ENCODE data around the gene CSPG5.

CSPG5 gene, protein sequence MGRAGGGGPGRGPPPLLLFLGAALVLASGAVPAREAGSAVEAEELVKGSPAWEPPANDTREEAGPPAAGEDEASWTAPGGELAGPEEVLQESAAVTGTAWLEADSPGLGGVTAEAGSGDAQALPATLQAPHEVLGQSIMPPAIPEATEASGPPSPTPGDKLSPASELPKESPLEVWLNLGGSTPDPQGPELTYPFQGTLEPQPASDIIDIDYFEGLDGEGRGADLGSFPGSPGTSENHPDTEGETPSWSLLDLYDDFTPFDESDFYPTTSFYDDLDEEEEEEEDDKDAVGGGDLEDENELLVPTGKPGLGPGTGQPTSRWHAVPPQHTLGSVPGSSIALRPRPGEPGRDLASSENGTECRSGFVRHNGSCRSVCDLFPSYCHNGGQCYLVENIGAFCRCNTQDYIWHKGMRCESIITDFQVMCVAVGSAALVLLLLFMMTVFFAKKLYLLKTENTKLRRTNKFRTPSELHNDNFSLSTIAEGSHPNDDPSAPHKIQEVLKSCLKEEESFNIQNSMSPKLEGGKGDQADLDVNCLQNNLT

GRCh38 chr3:47578691-47579632, at the start of gene CSPG5:
TSS of gene CSPG5 (minus strand) at chr3:47578865. CDS start at chr3:47578693, 172 bp downstream.
- peak; percentile 39 for DNase-seq

DNA sequence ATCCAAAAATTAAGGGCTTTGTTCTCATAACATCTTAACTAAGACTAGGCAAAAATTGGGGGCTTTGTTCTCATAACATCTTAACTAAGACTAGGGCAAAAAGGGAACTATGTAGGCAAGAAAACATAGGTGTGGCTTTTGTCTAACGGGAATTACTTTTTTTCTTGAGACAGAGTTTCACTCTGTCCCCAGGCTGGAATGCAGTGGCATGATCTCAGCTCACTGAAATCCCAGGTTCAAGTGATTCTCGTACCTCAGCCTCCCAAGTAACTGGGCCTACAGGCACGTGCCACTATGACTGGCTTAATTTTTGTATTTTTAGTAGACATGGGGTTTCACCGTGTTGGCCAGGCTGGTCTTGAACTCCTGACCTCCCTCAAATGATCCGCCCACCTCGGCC, 49.8 kb upstream of the CSPG5 start:
- DNase-seq: no peak

- no peak for DNase-seq
These were observed 44.2 kb upstream of the CSPG5 start for GRCh38 chr3:47622671-47623461.

DNA sequence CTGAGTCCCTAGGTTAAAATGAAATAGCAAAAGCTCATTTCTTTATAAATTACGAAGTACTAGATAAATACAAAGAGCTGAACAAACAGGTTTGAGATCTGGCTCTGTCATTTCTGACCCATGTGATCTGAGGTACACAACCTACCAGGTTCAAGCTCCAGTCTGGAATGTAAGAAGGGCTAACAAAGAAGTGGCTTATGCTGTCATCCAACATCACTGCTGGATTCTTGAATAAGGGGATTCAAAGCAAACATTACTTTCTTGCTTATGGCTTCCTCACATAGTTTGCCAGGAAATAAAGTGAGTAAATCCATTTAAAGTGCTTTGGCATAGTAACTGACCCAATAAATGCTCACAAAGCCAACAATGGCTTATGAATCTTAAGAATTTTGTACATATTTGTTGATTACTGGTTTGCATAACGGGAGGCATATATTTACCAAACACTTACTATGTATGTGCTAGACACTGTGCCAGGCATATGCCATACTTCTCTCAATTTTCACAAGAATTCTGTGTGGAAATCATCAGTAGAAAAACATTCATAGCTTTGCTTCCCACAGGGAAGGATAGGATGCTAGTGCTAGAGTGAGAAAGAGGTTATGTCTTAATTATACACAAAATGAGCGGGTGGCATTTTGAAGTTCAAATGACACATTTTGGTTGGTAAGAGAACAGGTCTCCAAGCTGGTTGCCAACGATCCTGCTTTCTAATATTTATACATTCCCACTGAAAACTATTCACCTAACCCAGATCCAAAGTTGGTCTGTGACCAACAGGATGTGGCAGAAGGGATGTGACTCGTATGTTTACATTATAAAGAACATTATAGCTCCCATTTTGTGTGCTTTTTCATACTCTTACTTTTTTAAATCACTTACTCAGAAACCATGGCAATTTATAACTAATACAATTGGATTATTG, 38.7 kb upstream of the CSPG5 start:
- DNase-seq: no peak

GRCh38 chr3:47614788-47615187, 36.1 kb upstream of the CSPG5 start:
- no peak for DNase-seq

GRCh38 chr3:47613722-47614121, 35.1 kb upstream of the CSPG5 start:
- DNase-seq: no peak

DNA sequence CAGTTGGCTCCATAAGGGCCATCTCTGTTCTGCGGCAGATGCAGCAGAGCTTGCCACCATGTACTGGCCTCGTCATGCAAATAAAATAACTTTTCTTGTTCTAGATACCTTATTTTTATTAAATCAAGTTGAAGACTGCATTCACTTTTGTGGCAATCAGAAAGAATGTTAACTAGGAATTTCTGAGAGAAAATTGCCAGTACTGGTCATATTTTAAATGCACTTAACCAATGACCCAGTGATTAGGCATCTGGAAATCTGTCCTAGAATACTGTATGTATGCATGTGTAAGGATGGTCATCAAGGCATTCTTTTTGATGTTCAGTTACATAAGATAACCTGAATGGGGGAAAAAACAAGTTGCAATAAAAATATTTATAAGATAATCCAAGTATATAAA, 34.2 kb upstream of the CSPG5 start:
- no peak for DNase-seq

DNA sequence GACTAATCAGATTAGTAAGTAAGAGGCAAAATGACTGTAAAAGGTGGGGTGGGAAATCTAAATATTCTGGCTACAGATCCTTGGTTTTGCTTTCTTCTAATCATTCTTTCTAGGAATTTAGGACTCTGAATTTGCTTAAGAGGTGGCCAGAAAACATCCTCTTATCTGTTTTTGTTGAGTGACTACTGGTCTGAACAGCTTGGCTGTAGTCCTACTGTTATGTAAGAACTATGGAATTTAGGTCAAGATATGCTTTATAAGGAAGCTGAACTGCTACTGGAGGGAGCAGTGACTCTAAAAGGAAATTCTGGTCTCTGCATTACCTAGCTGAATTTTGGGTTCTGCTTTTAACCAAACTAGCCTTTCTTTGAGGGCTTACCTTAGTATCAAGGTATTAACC, 33.5 kb upstream of the CSPG5 start:
- DNase-seq: no peak

- no peak for DNase-seq
These were observed 32.9 kb upstream of the CSPG5 start for GRCh38 chr3:47611576-47611975.

- no peak for DNase-seq
These were observed 31.9 kb upstream of the CSPG5 start for GRCh38 chr3:47610583-47610982.

DNA sequence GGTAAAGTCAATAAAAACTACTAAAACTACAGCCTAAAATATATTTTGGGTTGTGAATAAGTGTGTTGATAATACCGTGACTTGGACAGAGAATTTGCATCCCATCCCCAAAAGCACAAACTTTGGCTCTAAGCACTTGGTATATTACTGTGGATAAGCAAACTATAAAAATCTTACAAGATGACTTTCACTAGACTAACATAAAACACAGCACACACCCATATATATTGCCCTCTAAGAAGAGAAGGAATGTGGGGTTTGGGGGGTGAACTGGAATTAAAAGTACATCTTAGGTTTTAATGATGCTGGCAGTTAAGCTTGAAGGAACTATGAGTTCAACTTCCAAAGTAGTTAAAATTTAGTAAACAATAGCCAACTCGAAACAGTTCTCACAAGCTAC, 28.7 kb upstream of the CSPG5 start:
- DNase-seq: no peak

GRCh38 chr3:47606165-47606564, 27.5 kb upstream of the CSPG5 start:
- DNase-seq: no peak

GRCh38 chr3:47605652-47606051, 27.0 kb upstream of the CSPG5 start:
- no peak for DNase-seq

DNA sequence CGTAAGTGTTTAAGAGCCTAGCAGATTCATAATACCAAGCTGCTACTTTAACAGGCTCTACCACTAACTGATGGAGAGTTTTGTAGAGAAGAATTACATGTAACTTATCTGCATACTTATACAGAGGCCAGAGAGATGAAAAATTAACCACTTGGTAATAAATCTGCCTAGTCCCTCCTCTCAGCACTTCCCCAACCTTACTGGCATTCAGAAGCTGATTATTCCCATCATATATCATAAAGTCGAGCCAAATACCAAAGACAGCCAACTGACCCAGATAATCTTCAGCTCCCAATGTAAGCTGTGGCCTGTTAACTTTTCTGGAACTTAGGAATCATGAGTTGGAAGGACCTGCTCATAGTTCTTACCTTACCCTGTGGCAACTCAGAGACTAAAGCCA, 25.5 kb upstream of the CSPG5 start:
- no peak for DNase-seq

DNA sequence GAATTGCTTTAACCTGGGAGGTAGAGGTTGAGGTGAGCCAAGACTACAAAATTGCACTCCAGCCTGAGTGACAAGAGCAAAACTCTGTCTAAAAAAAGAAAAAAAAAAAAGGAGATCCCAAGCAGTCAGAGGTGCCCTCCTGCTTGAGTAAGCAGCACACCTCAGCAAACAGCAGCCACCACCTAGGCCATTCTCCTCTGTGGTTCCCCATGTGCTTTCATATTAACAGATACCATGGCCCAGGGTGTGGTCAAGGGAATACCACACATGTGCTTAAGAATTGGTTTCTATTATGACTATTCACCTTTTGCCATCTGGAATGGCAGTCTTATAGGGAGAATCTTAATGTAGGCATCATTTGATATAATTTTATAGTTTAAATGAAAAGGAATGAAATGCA, 24.7 kb upstream of the CSPG5 start:
- no peak for DNase-seq

DNA sequence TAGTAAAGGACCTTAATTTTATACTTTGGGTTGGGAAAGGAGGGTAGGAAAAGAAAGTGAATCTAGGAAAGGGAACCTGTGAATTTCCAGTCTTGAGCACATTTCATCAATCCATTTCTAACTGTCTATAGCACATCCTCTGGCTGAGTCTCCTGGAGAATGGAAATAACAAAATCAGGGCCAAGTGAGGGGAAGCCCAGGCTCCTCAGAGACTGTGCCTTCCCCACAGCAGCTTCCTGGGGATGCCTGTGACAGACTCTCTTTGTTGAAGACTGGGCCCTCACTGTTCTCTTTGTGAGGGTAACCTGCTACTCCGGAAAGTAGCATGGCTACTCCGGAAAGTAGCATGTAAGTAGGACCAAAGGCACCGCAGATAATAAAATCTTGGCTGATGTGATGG, 22.6 kb upstream of the CSPG5 start:
- DNase-seq: peak; percentile 31

GRCh38 chr3:47594792-47595191, 16.1 kb upstream of the CSPG5 start:
- no peak for DNase-seq

DNA sequence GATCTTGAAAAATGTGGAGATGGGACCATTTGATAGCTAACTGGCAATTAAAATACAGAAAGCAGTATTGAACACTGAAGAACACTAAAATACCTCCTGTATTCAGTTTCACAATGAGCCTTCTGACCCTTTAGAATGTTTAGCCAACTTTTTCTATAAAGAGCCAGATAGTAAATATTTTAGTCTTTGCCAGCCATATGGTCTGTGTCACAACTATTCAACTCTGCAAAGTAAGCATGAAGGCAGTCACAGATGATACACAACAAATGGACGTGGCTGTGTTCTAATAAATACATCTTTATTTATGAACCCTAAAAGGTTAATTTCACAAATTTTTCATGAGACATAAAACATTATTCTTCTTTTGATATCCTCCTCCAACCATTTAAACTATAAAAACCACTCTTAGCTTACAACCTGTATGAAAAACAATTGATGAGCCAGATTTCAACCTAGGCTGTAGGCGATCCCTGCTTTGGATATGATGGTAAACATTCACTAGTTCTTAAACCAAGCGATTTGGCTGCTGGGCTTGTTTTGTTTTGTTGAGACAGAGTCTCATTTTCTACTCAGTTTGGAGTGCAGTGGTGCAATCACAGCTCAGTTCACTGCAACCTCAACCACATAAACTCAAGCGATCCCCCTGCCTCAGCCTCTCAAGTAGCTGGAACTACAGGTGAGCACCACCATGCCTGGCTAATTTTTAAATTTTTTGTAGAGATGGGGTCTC, 13.6 kb upstream of the CSPG5 start:
- DNase-seq: no peak

DNA sequence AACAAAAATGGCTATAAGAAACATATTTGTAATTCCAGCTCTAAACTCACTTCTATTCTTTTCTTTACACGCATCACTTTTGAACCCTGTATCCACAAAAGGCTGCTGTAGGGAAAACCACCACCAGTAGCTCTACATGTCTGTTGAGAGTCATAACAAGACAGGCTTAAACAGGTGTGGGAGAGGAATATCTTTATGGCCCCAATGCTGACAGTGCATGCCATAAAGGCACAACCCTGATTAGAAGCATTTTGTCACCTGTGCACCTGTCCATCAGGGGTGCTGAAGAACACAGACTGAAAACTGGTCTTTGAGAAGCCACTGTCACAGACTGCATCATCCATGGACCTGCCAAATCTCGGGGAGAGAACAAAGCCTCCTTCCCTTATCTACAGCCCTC, 11.6 kb upstream of the CSPG5 start:
- DNase-seq: no peak

DNA sequence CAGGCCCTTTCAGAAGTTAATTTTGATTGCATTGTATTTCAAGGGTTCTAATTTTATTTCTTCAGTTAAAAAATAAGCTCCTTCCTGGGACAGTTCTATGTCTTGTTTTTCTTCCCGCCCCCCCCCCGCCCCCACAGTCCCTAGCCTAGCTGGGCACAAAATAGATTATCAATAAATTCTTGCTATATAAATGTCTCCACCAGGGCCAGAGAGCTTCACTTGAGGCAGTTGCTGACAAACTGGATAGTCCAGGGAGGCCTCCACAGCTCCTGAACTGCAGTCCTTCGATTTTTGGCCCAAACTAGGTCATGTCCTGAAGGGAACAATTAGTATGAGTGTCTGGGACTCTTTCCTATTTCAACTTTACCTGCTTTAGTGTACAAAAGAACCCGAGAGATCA, 9.9 kb upstream of the CSPG5 start:
- no peak for DNase-seq

DNA sequence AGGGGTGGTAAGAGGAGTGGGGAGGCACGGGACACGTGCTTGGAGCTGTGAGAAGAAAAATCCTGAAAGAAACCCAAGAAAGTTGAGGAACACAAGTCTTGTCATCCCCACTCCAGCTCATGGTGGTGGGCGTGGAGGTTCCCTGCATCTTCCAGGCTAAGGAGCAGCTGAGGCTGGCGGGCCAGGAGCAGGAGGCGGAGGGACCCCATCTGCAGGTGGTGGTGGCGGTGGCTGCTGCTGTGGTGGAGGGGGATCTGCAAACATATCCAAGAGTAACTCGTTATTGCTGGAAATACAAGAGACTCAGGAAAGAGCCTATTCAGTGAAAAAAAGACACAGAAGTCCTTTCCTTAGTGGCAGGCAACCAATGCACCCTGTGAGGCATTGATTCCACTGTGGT, 9.4 kb upstream of the CSPG5 start:
- no peak for DNase-seq
